Immature natural killer cell (primary cell): ENCODE data around the gene SRSF1. TPM values are rescaled to one million over a fixed set of nuclear protein-coding genes. Genes with fewer than 3 reads are reported as not detected.
A peak's percentile ranks its signal among the peaks of the same experiment; 100 is the strongest.

Experiments used
- DNase-seq, 3 donors: peaks; one replicate each; pipeline ENCODE4 v3.0.0; 2022; ENCODE audit warnings: mixed read lengths in 1 of 3
- H3K27ac Mint-ChIP-seq, 6 donors: one replicate each; pipeline ENCODE4 v1.8.0; 2020; ENCODE audit warnings: mixed read lengths in 6 of 6, mild to moderate bottlenecking in 5 of 6, inconsistent platforms in 4 of 6, moderate library complexity in 3 of 6
- H3K27me3 Mint-ChIP-seq, 3 donors: one replicate each; pipeline ENCODE4 v1.8.0; 2020 to 2021; ENCODE audit warnings: low read depth in 3 of 3, mild to moderate bottlenecking in 3 of 3, mixed read lengths in 3 of 3, moderate library complexity in 3 of 3, inconsistent platforms in 1 of 3
- H3K36me3 Mint-ChIP-seq, 3 donors: one replicate each; pipeline ENCODE4 v1.8.0; 2020; ENCODE audit warnings: mixed read lengths in 3 of 3, inconsistent platforms in 2 of 3, mild to moderate bottlenecking in 2 of 3
- H3K4me1 Mint-ChIP-seq, 2 donors: one replicate each; pipeline ENCODE4 v1.8.0; 2020; ENCODE audit warnings: inconsistent platforms in 2 of 2, mild to moderate bottlenecking in 2 of 2, mixed read lengths in 2 of 2, moderate library complexity in 1 of 2
- H3K4me3 Mint-ChIP-seq, 5 donors: one replicate each; pipeline ENCODE4 v1.8.0; 2020; ENCODE audit warnings: mild to moderate bottlenecking in 5 of 5, mixed read lengths in 5 of 5, inconsistent platforms in 3 of 5, moderate library complexity in 3 of 5
- H3K9me3 Mint-ChIP-seq, 6 donors: one replicate each; pipeline ENCODE4 v1.8.0; 2020; ENCODE audit warnings: mild to moderate bottlenecking in 6 of 6, mixed read lengths in 6 of 6, inconsistent platforms in 4 of 6, moderate library complexity in 3 of 6
- polyA plus RNA-seq, 3 donors: library from polyadenylated mRNA; unstranded; fragments of 300-500 nt; fragmentation: Illumina TruSeq; gene quantifications; one replicate each; pipeline ENCODE4 v1.2.3, GENCODE V29; 2021

Gene SRSF1
- polyA plus RNA-seq, 3 donors from 2014 or later = 42.5 to 69.6 (median 55.8) TPM

DNA sequence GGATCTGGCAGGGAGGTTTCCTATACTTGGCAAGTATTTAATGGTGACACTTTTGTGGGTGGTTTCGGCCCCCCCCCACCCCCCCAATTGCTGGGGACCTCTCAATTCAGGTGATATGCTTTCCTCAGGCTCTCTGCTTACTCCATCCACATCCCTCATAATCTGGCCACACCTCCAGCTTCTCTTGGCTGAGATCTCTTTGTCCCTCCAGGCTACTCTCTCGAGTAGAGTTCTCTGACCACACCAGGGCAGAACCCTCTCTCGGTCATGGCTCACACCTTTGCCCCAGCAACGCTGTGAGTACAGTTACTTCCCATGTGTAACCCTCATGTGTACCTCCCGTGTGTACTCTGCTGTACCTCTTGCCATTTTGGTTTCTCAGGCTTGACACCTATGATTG is 34.1 kb upstream of the SRSF1 start:
- Mint-ChIP-seq H3K9me3 (no peaks in the 10 kb centered on the region), H3K27me3 (peaks cover 5 to 11% (median 6%) of the 10 kb centered on the region in 3 donors), H3K4me1 (no peaks in the 10 kb centered on the region), H3K4me3 (no peak overlapping the region), H3K36me3 (peaks cover 0 to 4% (median 0%) of the 10 kb centered on the region in 3 donors), H3K27ac (no peak overlapping the region)
- DNase-seq = no peak

DNA sequence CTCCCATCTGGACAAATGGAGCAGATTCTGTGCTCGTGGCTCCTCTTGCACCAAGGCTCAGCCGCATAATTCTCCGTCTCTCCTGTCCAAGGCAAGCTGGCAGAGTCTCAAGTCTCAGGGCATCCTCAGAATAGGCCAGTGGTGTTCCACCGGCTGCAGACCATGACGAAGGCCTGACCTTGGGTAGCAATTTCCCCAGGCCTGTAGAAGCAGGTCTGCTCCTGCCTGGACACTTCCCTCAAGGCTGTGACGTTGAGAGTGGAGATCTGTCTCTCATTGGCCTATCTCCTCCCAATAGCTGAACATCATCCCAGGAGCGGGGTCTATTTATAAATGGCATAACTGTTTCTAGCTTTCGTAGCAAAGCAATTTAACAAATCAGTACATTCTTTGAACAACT is 33.3 kb upstream of the SRSF1 start:
- Mint-ChIP-seq H3K9me3 (no peaks in the 10 kb centered on the region), H3K4me1 (no peaks in the 10 kb centered on the region), H3K27ac (no peak overlapping the region), H3K27me3 (peaks cover 5 to 13% (median 9%) of the 10 kb centered on the region in 3 donors), H3K36me3 (peaks cover 0 to 4% (median 0%) of the 10 kb centered on the region in 3 donors), H3K4me3 (no peak overlapping the region)
- no peak for DNase-seq

DNA sequence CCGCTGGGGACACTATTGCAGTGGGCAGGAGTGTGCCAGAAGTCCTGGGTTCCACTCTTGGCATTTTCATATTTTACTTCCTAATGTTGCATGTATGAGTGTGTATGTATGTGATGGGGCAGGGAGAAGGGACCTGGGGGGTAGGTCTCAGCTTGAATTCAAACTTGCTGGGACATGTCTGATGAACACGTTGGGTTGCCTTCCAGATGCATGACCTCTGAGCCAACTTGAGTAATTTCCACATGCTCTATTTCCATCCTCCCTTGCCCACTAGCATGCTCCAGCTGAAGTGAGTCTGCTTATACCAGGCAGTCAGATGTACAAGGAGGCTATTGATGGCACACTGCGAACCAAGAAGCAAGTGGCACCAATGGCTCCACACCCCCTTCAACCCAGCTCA is 32.9 kb upstream of the SRSF1 start:
- Mint-ChIP-seq H3K4me3 (no peak overlapping the region), H3K27me3 (peaks cover 5 to 13% (median 9%) of the 10 kb centered on the region in 3 donors), H3K4me1 (no peaks in the 10 kb centered on the region), H3K9me3 (no peaks in the 10 kb centered on the region), H3K27ac (no peak overlapping the region), H3K36me3 (peaks cover 0 to 4% (median 0%) of the 10 kb centered on the region in 3 donors)
- DNase-seq = no peak

DNA sequence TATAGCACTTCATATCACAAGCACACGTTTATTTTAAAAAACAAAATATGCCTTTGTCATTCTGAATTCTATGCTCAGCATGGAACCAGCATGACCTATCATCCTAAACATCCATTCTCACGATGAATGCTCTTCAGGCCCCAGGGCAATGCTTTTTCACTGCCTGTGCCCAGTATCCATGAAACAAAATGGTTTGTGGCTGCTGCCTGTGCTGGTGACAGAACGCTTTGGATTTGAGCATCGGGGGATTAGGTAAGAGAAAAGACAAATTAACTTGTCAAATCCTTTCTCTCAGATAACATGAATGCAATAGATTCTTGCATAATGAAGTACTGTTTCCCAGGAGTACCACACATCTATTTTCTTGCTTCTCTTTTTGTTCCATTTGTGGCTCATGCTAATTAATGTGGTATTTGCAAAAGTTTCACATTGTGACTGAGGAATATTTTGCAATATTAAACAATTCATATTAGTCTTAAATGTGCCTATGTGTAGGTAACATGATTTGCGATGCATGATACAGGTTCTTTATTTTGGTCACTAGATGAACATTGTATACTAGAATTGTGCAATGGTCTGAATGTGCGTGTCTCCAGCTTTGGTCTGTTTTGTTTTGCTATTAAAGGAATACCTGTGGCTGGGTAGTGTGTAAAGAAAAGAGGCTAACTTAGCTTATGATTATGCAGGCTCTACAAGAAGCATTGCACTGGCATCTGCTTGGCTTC is 25.8 kb upstream of the SRSF1 start:
- Mint-ChIP-seq H3K4me3 (no peak overlapping the region), H3K9me3 (no peaks in the 10 kb centered on the region), H3K27ac (no peak overlapping the region), H3K36me3 (no peaks in the 10 kb centered on the region), H3K4me1 (no peaks in the 10 kb centered on the region), H3K27me3 (peaks cover 4 to 6% (median 6%) of the 10 kb centered on the region in 3 donors)
- no peak for DNase-seq

DNA sequence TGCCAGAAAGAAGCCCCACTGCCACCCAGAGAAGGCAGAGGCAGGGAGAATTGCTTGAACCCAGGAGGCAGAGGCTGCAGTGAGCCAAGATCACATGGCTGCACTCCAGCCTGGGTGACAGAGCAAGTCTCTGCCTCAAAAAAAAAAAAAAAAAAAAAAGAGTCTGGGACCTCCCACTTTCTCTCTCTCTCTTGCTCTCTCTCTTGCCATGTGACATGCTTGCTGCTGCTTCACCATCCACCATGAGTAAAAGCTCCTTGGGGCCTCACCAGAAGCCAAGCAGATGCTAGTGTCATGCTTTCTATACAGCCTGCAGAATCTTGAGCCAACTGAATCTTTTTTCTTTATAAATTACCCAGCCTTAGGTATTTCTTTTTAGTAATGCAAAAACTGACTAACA is 21.5 kb upstream of the SRSF1 start:
- Mint-ChIP-seq H3K4me1 (no peaks in the 10 kb centered on the region), H3K9me3 (no peaks in the 10 kb centered on the region), H3K27ac (no peak overlapping the region), H3K27me3 (peaks cover 7 to 9% (median 8%) of the 10 kb centered on the region in 3 donors), H3K36me3 (no peaks in the 10 kb centered on the region), H3K4me3 (no peak overlapping the region)
- no peak for DNase-seq

DNA sequence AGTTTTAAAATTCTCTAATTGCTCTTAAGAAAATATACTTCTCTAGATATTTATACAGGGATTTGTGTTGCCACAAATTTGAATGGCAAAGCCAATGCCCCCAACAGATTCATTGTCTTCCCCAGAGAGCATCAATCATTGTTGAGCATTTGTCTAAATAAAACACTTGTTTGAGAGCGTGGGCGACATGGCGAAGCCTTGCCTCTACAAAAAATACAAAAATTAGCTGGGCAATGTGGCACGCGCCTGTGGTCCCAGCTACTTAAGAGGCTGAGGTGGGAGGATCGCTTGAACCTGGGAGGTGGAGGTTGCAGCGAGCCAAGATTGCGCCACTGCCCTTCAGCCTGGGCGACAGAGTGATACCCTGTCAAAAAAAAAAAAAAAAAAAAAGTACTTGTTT is 13.4 kb upstream of the SRSF1 start:
- Mint-ChIP-seq H3K27ac (no peak overlapping the region), H3K4me1 (no peaks in the 10 kb centered on the region), H3K36me3 (no peaks in the 10 kb centered on the region), H3K27me3 (peaks cover 3 to 7% (median 6%) of the 10 kb centered on the region in 3 donors), H3K9me3 (no peaks in the 10 kb centered on the region), H3K4me3 (no peak overlapping the region)
- DNase-seq = no peak

DNA sequence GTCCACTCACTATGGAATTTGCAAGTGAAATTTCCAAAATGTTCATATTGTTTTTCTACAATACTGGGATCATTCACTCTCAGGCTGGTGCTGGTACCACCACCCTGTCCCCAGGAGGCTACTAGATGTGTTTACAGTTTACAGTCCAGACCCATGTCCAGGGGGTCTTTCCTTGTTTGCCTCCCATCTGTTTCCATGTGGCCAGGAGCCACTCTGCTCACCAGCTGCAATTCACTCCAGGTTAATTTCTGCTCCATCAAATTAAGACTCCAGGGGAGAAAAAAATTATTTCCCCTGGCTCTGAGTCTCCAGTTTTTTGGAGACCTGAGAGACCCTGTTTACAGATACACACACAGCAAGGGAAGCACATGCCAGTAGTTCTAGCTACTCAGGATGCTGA is 12.5 kb upstream of the SRSF1 start:
- H3K4me1 Mint-ChIP-seq = no peaks in the 10 kb centered on the region
- no peaks in the 10 kb centered on the region for H3K36me3 Mint-ChIP-seq
- H3K27ac Mint-ChIP-seq = no peak overlapping the region
- H3K4me3 Mint-ChIP-seq = no peak overlapping the region
- no peaks in the 10 kb centered on the region for H3K9me3 Mint-ChIP-seq
- H3K27me3 Mint-ChIP-seq = peaks cover 3 to 5% (median 3%) of the 10 kb centered on the region in 3 donors
- DNase-seq = no peak

DNA sequence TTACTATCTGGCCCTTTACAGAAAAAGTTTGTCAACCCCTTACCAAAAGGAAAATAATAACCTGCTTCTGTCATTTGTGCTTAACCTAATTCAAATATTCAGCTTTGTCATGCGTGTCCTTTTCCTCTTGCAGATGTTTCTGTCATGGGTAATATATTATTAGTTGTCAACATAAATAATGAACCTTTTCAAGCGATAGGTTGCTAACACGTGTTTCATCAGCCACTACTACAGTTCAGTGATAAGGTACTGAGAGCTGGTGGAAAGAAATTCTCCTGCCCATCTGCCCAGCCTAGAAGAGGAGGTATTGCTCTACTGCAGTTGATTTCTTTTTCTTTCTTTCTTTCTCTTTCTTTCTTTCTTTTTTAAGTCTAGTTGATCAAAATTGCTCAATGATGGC is 12.0 kb upstream of the SRSF1 start:
- no peak for DNase-seq
- Mint-ChIP-seq H3K9me3 (no peaks in the 10 kb centered on the region), H3K27me3 (peaks cover 2 to 3% (median 3%) of the 10 kb centered on the region in 3 donors), H3K4me1 (no peaks in the 10 kb centered on the region), H3K4me3 (no peak overlapping the region), H3K36me3 (no peaks in the 10 kb centered on the region), H3K27ac (no peak overlapping the region)

DNA sequence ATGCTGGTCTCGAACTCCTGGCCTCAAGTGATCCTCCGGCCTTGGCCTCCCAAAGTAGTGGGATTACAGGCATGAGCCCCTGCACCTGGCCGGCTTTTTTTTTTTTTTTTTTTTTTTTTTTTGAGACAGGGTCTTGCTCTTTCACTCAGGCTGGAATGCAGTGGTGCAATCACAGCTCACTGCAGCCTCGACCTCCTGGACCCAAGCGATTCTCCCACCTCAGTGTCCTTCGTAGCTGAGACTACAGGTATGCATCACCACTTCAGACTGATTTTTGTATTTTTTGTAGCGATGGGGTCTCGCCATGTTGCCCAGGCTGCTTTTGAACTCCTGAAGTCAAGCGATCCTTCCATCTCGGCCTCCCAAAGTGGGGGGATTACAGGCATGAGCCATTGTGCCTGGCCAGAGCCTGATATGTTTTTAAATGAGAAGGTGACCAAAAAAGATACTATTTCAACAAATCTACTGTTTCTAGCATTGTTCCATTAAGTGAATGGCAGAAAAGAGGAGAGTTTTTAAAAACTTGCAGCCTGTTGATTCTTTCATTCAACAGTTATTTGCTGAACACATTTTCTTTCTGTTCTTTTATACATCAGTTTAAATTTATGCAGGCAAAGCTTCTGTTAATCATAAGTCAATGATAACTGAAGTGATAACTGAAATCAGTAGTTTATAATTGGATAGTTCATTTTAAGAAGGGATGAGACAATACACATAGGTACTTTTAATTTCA is 3.2 kb upstream of the SRSF1 start:
- DNase-seq = no peak
- Mint-ChIP-seq H3K4me3 (no peak overlapping the region), H3K27me3 (peaks cover 18 to 29% (median 29%) of the 10 kb centered on the region in 3 donors), H3K9me3 (peaks cover 0 to 4% (median 0%) of the 10 kb centered on the region in 6 donors), H3K27ac (no peak overlapping the region), H3K4me1 (peaks cover 23 to 31% of the 10 kb centered on the region in 2 donors), H3K36me3 (peaks cover 4 to 13% (median 9%) of the 10 kb centered on the region in 3 donors)

DNA sequence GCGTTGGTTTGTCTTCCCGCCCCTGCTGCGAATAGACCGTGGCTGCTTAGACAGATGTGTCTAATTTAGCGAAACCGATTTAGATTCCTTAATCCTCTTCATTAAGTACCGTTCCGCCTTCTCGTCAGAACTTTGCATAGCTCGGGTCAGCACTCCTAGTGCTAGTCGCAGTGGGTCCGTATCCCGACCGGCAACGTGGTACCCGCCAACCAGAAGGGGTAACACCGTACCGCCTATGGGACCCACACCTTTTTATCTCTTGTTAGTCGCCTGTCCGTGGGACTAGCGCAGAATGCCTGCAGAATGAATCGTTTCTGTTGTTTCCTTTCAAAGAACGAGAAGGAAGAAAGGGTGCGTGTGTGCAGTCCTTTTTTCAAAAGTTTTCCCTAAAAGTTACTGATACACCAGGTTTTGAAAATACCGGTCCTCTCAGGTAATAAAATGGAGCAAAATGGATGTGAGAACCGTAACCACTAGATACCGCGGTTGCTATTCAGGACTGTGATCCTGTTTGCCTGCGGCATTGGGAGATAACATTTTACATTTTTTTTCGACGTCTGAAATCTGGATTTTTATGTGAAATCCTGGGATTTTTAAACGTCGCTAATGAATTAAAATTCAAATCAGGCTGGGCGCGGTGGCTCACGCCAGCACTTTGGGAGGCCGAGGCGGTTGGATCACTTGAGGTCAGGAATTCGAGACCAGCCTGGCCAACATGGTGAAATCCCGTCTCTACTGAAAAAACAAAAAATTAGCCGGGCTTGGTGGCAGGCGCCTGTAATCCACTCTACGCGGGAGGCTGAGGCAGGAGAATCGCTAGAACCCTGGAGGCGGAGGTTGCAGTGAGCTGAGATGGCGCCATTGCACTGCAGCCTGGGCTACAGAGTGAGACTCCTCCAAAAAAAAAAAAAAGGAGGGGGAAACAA is 998 bp upstream of the SRSF1 start:
- Mint-ChIP-seq H3K4me3 (peak overlapping the region; percentile 97 to 100 (median 99)), H3K27ac (peak overlapping the region; percentile 96 to 100 (median 98)), H3K36me3 (peaks cover 13 to 29% (median 19%) of the 10 kb centered on the region in 3 donors), H3K4me1 (peaks cover 44% of the 10 kb centered on the region in 2 donors), H3K27me3 (peaks cover 23 to 32% (median 27%) of the 10 kb centered on the region in 3 donors), H3K9me3 (peaks cover 0 to 4% (median 0%) of the 10 kb centered on the region in 6 donors)
- DNase-seq = no peak

DNA sequence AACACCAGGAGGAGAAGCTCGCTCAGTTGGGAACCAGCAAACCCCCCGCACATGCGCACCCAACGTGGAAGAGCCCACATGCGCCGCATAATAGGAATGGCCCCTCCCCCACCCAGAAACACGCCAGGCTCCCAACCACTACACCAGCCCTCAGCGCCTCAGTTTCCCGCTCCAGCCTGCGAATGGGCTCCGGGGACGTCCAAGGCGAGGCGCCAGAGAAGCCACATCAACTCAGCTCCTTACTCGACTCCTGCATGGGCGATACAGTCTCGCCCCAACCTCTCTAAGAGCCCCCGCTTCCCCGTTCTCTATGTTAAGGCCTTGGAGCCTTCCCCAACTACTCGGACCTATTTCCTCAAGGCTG is 504 bp downstream of the SRSF1 start:
- Mint-ChIP-seq H3K9me3 (peaks cover 0 to 4% (median 0%) of the 10 kb centered on the region in 6 donors), H3K4me1 (peaks cover 48 to 56% of the 10 kb centered on the region in 2 donors), H3K4me3 (peak overlapping the region; percentile 97 to 100 (median 99)), H3K27ac (peak overlapping the region; percentile 96 to 100 (median 98)), H3K36me3 (peaks cover 13 to 38% (median 21%) of the 10 kb centered on the region in 3 donors), H3K27me3 (peaks cover 20 to 31% (median 24%) of the 10 kb centered on the region in 3 donors)
- DNase-seq = peak in 1 of 3 donors; percentile 46

DNA sequence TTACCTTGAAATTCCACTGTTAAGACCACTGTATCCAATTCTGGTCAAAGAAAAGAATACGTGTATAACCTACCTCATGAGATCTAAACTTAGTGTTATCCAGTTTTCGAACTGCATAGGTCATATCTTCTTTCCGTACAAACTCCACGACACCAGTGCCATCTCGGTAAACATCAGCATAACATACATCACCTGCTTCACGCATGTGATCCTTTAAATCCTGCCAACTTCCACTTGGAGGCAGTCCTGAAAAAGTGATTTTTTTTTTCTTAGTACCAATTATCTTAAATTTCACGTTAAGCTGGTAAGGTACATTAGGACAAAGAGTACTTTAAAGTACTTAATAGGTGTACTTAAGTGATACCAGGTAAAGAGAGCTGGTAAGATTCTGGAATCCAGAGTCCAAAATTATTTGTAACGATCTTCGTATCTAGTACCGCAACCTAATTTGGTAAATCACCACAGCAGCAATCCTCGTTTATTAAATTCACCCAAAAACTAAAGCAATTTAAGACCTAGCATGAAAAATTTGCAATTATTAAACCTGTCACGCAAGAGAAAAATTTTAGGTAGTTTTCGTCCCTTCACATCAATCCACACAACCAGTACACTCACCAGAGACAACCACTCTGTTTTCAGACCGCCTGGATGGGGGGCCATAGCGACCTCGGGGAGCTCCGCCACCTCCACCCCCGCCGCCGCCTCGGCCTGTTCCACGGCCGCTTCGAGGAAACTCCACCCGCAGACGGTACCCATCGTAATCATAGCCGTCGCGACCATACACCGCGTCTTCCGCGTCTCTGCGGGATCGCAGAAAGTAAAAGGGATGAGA is 1.1 kb downstream of the SRSF1 start:
- H3K9me3 Mint-ChIP-seq = peaks cover 0 to 4% (median 0%) of the 10 kb centered on the region in 6 donors
- peaks cover 48 to 60% of the 10 kb centered on the region in 2 donors for H3K4me1 Mint-ChIP-seq
- peak overlapping the region; percentile 96 to 100 (median 98) for H3K27ac Mint-ChIP-seq
- H3K4me3 Mint-ChIP-seq = peak overlapping the region; percentile 97 to 100 (median 99)
- peaks cover 20 to 31% (median 24%) of the 10 kb centered on the region in 3 donors for H3K27me3 Mint-ChIP-seq
- H3K36me3 Mint-ChIP-seq = peaks cover 13 to 38% (median 21%) of the 10 kb centered on the region in 3 donors
- peak in 2 of 3 donors; percentile 49 to 56 for DNase-seq
